Measurements from ENCODE around the gene AOX1.
"Not testable (repeated sequence)": the region's sequence is repeated elsewhere in the genome, so short reads cannot be mapped to it uniquely, and the experiment has no call there.

Gene AOX1

DNA sequence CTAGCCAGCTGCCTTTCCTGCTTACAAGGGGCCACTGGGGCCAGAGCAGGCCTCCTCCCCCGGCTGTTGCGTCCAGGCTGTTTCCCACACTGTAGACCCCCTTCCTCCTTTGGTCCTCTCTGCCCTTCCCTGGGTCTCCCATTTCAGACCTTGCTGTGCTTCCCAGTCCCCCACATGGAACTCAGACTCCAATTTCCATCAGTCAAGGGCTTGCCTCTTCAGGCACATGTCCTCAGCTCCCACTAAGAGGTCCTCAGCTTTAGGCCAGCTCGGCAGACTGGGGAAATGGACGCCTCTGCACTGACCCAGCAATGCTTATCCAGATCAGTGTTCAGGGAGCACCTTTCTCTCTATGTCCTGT lies 127.9 kb downstream of the AOX1 start:
- TF ChIP-seq, protein P1, sequence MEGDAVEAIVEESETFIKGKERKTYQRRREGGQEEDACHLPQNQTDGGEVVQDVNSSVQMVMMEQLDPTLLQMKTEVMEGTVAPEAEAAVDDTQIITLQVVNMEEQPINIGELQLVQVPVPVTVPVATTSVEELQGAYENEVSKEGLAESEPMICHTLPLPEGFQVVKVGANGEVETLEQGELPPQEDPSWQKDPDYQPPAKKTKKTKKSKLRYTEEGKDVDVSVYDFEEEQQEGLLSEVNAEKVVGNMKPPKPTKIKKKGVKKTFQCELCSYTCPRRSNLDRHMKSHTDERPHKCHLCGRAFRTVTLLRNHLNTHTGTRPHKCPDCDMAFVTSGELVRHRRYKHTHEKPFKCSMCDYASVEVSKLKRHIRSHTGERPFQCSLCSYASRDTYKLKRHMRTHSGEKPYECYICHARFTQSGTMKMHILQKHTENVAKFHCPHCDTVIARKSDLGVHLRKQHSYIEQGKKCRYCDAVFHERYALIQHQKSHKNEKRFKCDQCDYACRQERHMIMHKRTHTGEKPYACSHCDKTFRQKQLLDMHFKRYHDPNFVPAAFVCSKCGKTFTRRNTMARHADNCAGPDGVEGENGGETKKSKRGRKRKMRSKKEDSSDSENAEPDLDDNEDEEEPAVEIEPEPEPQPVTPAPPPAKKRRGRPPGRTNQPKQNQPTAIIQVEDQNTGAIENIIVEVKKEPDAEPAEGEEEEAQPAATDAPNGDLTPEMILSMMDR (IDR thresholded peaks at IDR 0.05): no peak
- peak overlapping the region; percentile 43 to 50 for H3K4me3 ChIP-seq (ENCODE audit: low read depth in 1 of 2, low read length in 1 of 2)
- no peaks in the 10 kb centered on the region for H3K9me3 ChIP-seq
- H3K27me3 ChIP-seq: no peaks in the 10 kb centered on the region
- no peaks in the 10 kb centered on the region for H3K36me3 ChIP-seq
- peaks cover 0 to 8% of the 10 kb centered on the region in 2 experiments for H3K4me1 ChIP-seq (ENCODE audit: control insufficient read depth in 1 of 2, insufficient read depth in 1 of 2, low read depth in 1 of 2, low read length in 1 of 2)
- H3K27ac ChIP-seq: peak overlapping the region; percentile 59

DNA sequence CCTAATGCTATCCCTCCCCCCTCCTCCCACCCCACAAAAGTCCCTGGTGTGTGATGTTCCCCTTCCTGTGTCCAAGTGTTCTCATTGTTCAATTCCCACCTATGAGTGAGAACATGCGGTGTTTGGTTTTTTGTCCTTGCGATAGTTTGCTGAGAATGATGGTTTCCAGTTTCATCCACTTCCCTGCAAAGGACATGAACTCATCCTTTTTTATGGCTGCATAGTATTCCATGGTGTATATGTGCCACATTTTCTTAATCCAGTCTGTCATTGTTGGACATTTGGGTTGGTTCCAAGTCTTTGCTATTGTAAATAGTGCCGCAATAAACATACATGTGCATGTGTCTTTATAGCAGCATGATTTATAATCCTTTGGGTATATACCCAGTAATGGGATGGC lies 129.2 kb downstream of the AOX1 start:
- H3K36me3 ChIP-seq; H3K4me3 ChIP-seq (ENCODE audit: low read depth in 1 of 2, low read length in 1 of 2); H3K4me1 ChIP-seq (ENCODE audit: control insufficient read depth in 1 of 2, insufficient read depth in 1 of 2, low read depth in 1 of 2, low read length in 1 of 2); H3K9me3 ChIP-seq; H3K27ac ChIP-seq; H3K27me3 ChIP-seq: not testable (repeated sequence)

DNA sequence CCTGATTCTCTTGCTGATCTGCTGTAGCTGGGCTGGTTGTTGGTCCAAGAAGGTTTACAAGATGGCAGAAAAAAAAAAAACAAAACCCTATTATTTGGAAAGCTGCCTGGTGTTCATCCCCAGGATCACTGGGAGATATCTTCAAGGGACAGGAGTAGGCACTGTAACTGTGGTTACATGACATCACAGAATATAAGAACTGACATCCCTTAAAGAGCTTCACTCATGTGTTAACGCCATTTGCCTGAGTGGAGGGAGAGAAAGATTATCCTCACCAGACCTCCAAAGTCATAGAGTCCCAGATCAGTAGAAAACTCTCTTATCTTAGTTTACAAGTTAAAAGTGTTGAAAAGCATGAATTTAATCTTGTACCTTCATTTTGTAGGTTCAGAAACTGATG lies 130.6 kb downstream of the AOX1 start:
- H3K36me3 ChIP-seq: no peaks in the 10 kb centered on the region
- TF ChIP-seq, protein P1 (IDR thresholded peaks at IDR 0.05): no peak
- H3K27ac ChIP-seq: no peak overlapping the region
- no peaks in the 10 kb centered on the region for H3K27me3 ChIP-seq
- peaks cover 0 to 8% of the 10 kb centered on the region in 2 experiments for H3K4me1 ChIP-seq (ENCODE audit: control insufficient read depth in 1 of 2, insufficient read depth in 1 of 2, low read depth in 1 of 2, low read length in 1 of 2)
- H3K9me3 ChIP-seq: no peaks in the 10 kb centered on the region
- no peak overlapping the region for H3K4me3 ChIP-seq (ENCODE audit: low read depth in 1 of 2, low read length in 1 of 2)
